K562 (cell line): ENCODE results near the gene PPIL4. TPM values are rescaled to one million over a fixed set of nuclear protein-coding genes. Genes with fewer than 3 reads are reported as not detected.
"Not testable (repeated sequence)": the region's sequence is repeated elsewhere in the genome, so short reads cannot be mapped to it uniquely, and the experiment has no call there.

Experiments
- ATAC-seq: fragments of 200-7000 bp; cut with Tn5 transposase; 3 replicates; pipeline ENCODE4 v1.9.1; 2020; ENCODE audit warnings: moderate library complexity
- BruUV-seq: library from RNA; stranded (reverse); fragments of 400-500 nt; replicated peaks from 2 replicates; lab custom pipeline; 2021; lab: Mats Ljungman, UMichigan
- CTCF ChIA-PET: fragments of 300-600 bp; formaldehyde crosslinking; extraction: SDS; loops from one replicate; lab custom pipeline; 2021; ENCODE audit warnings: low intra/inter-chr PET ratio; lab: Yijun Ruan, JAX
- POLR2A ChIA-PET: fragments of 300-600, 350-650 bp; sonication (Branson Sonifier 250); formaldehyde crosslinking; extraction: SDS; loops from one replicate; lab custom pipeline; 2021; ENCODE audit warnings: antibody characterized with exemption, inconsistent platforms; lab: Yijun Ruan, JAX
- DNase-seq, 4 experiments: peaks; one replicate each; pipeline versions ENCODE4 v3.0.0 to v3.0.0-alpha.2; 2011 to 2018; ENCODE audit warnings: low spot score in 3 of 4, mixed read lengths in 3 of 4; ENCODE audit errors: extremely low read depth in 1 of 4
- FAIRE-seq: peaks from 2 replicates; lab custom pipeline; 2011; peaks lifted over from hg19 to GRCh38; lab: Jason Lieb, UNC
- H2AFZ ChIP-seq: 2 replicates; pipeline ENCODE4 v1.6.0; 2011; ENCODE audit warnings: low read depth, low read length, control low read depth, inconsistent platforms
- H3K27ac ChIP-seq: fragments of 200-600 bp; 3 replicates; pipeline ENCODE4 v1.8.0; 2011; ENCODE audit warnings: low read depth, mild to moderate bottlenecking, control low read depth, inconsistent platforms, low read length, moderate library complexity, mixed read lengths; ENCODE audit errors: extremely low read depth
- H3K27me3 ChIP-seq, 2 experiments: fragments of 300-600 bp in 1 of 2; 2 replicates in 1 of 2; 3 replicates in 1 of 2; pipeline versions ENCODE4 v1.6.0 to v1.8.0; 2011; ENCODE audit warnings: inconsistent platforms in 2 of 2, low read length in 2 of 2, mild to moderate bottlenecking in 1 of 2, mixed read lengths in 1 of 2, moderate library complexity in 1 of 2; ENCODE audit not compliant: control insufficient read depth in 2 of 2, insufficient read depth in 2 of 2
- H3K36me3 ChIP-seq: fragments of 300-600 bp; 3 replicates; pipeline ENCODE4 v1.8.0; 2011; ENCODE audit warnings: mild to moderate bottlenecking, low read length, inconsistent platforms; ENCODE audit not compliant: control insufficient read depth, insufficient read depth
- H3K4me1 ChIP-seq, 2 experiments: fragments of 200-600 bp in 1 of 2; replicated peaks in 1 of 2; 2 replicates in 1 of 2; 3 replicates in 1 of 2; pipeline versions ENCODE4 v1.5.1 to v1.8.0; 2011; ENCODE audit warnings: inconsistent platforms in 2 of 2, low read length in 2 of 2, mild to moderate bottlenecking in 1 of 2, mixed read lengths in 1 of 2, moderate library complexity in 1 of 2; ENCODE audit not compliant: control insufficient read depth in 2 of 2, insufficient read depth in 2 of 2
- H3K4me2 ChIP-seq: 2 replicates; pipeline ENCODE4 v1.6.1; 2011; ENCODE audit warnings: low read length, control low read depth, inconsistent platforms, mixed read lengths; ENCODE audit not compliant: insufficient read depth
- H3K4me3 ChIP-seq: fragments of 200-600 bp; sonication (generic), shearing (Covaris generic); 2 replicates; pipeline ENCODE4 v1.5.1; 2016; ENCODE audit warnings: control low read depth, inconsistent platforms
- H3K79me2 ChIP-seq: fragments of 200-600 bp; 3 replicates; pipeline ENCODE4 v1.8.0; 2011; ENCODE audit warnings: low read length, inconsistent platforms; ENCODE audit not compliant: control insufficient read depth, insufficient read depth
- H3K9ac ChIP-seq, 2 experiments: 2 replicates each; pipeline versions ENCODE4 v1.6.0 to v1.6.1; 2011; ENCODE audit warnings: low read depth in 2 of 2, low read length in 2 of 2, control low read depth in 1 of 2, inconsistent platforms in 1 of 2, mild to moderate bottlenecking in 1 of 2, mixed read lengths in 1 of 2; ENCODE audit not compliant: insufficient read depth in 1 of 2
- H3K9me1 ChIP-seq: one replicate; pipeline ENCODE4 v1.6.0; 2011; ENCODE audit warnings: inconsistent platforms, mild to moderate bottlenecking, low read length, moderate library complexity; ENCODE audit not compliant: control insufficient read depth, insufficient read depth
- H3K9me3 ChIP-seq: replicated peaks from 2 replicates; pipeline ENCODE4 v1.5.1; 2011; ENCODE audit warnings: low read depth, low read length, inconsistent platforms; ENCODE audit not compliant: control insufficient read depth, insufficient read depth
- H4K20me1 ChIP-seq: replicated peaks from 2 replicates; pipeline ENCODE4 v1.6.1; 2011; ENCODE audit warnings: low read length, inconsistent platforms, mixed read lengths; ENCODE audit not compliant: control insufficient read depth, insufficient read depth
- CBX1 ChIP-seq: sonication (generic); IDR thresholded peaks from 2 replicates; pipeline ENCODE4 v1.6.1; 2016; ENCODE audit warnings: antibody characterized with exemption, low read depth, mild to moderate bottlenecking
- TGIF2 ChIP-seq: sonication (generic); formaldehyde crosslinking; IDR thresholded peaks from 2 replicates; pipeline ENCODE4 v1.8.1; 2022; ENCODE audit warnings: mild to moderate bottlenecking, missing genetic modification reagents, moderate library complexity
- WGBS: fragments of 100-300 bp; shearing (Covaris generic); methylation state at CpG from one replicate; pipeline ENCODE4 v1.1.6; 2016; ENCODE audit warnings: low coverage, mixed read lengths; ENCODE audit not compliant: insufficient coverage; ENCODE audit errors: missing lambda C conversion rate; 5-methylcytosine and 5-hydroxymethylcytosine counted together
- in situ Hi-C: fragments of 300-500 bp; cut with MboI; formaldehyde crosslinking; loops from 4 replicates; pipeline ENCODE4 v1.15.0; 2018; ENCODE audit warnings: inconsistent platforms, mixed read lengths
- intact Hi-C: fragments of 100-400 bp; cut with micrococcal nuclease; formaldehyde crosslinking; loops from 2 replicates; pipeline ENCODE4 v1.14.2; 2022
- polyA plus RNA-seq, 8 experiments: library from polyadenylated mRNA; depleted of rRNA in 4 of 8; stranded (reverse) in 5 of 8; unstranded in 3 of 8; fragments of >200 nt; fragmentation: Nextera tagmentation in 2 of 8; fragmentation: Illumina TruSeq in 1 of 8; extraction: Ambion mirVana in 2 of 8; extraction: Trizol in 1 of 8; gene quantifications; 2 replicates each; pipeline versions ENCODE4 v1.2.1 to v1.2.3, GENCODE V29; 2011 to 2014; ENCODE audit warnings: inconsistent platforms in 1 of 8, missing spikeins in 1 of 8
- total RNA-seq, 7 experiments: library from RNA; depleted of rRNA in 6 of 7; stranded (reverse); fragments of >200 nt in 6 of 7; fragmentation: Illumina TruSeq in 2 of 7; extraction: Trizol in 2 of 7; gene quantifications; 2 replicates each; pipeline versions ENCODE4 v1.2.1 to v1.2.3, GENCODE V29; 2011 to 2021; ENCODE audit warnings: low replicate concordance in 1 of 7
- TF ChIP-seq, protein P1 (sequence below): fragments of 250-450 bp; sonication (Bioruptor Pico); IDR thresholded peaks from 2 replicates; pipeline ENCODE4 v1.9.0; 2021; ENCODE audit warnings: mild to moderate bottlenecking, inconsistent platforms

PPIL4 gene
- total and polyA plus RNA-seq, 9 of the 15 experiments (the other 6 are each of a cell fraction or from before 2014, with no cell fraction given), result 14.5 to 55.2 (median 45.9) TPM

- TF ChIP-seq CBX1 (no peak), TGIF2 (no peak)
- TF ChIP-seq, protein P1, sequence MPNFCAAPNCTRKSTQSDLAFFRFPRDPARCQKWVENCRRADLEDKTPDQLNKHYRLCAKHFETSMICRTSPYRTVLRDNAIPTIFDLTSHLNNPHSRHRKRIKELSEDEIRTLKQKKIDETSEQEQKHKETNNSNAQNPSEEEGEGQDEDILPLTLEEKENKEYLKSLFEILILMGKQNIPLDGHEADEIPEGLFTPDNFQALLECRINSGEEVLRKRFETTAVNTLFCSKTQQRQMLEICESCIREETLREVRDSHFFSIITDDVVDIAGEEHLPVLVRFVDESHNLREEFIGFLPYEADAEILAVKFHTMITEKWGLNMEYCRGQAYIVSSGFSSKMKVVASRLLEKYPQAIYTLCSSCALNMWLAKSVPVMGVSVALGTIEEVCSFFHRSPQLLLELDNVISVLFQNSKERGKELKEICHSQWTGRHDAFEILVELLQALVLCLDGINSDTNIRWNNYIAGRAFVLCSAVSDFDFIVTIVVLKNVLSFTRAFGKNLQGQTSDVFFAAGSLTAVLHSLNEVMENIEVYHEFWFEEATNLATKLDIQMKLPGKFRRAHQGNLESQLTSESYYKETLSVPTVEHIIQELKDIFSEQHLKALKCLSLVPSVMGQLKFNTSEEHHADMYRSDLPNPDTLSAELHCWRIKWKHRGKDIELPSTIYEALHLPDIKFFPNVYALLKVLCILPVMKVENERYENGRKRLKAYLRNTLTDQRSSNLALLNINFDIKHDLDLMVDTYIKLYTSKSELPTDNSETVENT (CRISPR knock-in tag), result no peak
These were observed 82.1 kb downstream of the PPIL4 start (continued) for GRCh38 chr6:149463781-149464180.

DNA sequence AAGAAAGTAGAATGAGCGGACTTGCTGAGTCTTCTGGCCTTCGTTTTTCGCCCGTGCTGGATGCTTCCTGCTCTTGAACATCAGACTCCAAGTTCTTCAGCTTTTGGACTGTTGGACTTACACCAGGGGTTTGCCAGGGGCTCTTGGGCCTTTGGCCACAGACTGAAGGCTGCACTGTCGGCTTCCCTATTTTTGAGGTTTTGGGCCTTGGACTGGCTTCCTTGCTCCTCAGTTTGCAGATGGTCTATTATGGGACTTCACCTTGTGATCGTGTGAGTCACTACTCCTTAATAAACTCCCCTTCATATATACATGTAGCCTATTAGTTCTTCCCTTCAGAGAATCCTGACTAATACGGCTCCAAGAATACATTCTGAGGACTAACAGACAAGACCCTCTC lies 83.1 kb downstream of the PPIL4 start:
- BruUV-seq, ATAC-seq, H3K9me1 ChIP-seq, H3K4me2 ChIP-seq, H3K27ac ChIP-seq, H3K36me3 ChIP-seq, H2AFZ ChIP-seq, H3K9ac ChIP-seq, intact Hi-C loops, H3K9me3 ChIP-seq, H4K20me1 ChIP-seq, CTCF ChIA-PET, FAIRE-seq, H3K4me3 ChIP-seq, DNase-seq, in situ Hi-C loops, H3K4me1 ChIP-seq, H3K79me2 ChIP-seq: not testable (repeated sequence)
- POLR2A ChIA-PET, result interaction anchor here (1.6 kb wide), 1 partner anchor 17 kb away, joined by 8 read pairs; no protein-coding TSS in a partner anchor
- WGBS, result 2% methylated on average over 7 of the region's 7 CpGs
- peaks cover 43 to 76% of the 10 kb centered on the region in 2 experiments for H3K27me3 ChIP-seq
